Activated CD4-positive, alpha-beta memory T cell treated with anti-CD3 and anti-CD28 coated beads, Interleukin-2, amount 10 ng/mL, durations not matched to agents 7 days and 5 days (primary cell): Measurements from ENCODE around the gene URB1. TPM values are rescaled to one million over a fixed set of nuclear protein-coding genes. Genes with fewer than 3 reads are reported as not detected.

Source experiments
- CTCF ChIA-PET: fragments of 350-600 bp; sonication (Branson Sonifier 250); formaldehyde crosslinking; loops from one replicate; lab custom pipeline; 2021; ENCODE audit warnings: antibody characterized with exemption, inconsistent platforms; lab: Charles Lee
- POLR2A ChIA-PET: fragments of 350-600 bp; sonication (Branson Sonifier 250); formaldehyde crosslinking; loops from one replicate; lab custom pipeline; 2021; ENCODE audit warnings: antibody characterized with exemption; lab: Charles Lee
- DNase-seq: peaks from one replicate; pipeline ENCODE4 v3.0.0-alpha.2; 2020
- H3K27ac Mint-ChIP-seq: one replicate; pipeline ENCODE4 v1.8.0; 2021; ENCODE audit warnings: mild to moderate bottlenecking, mixed read lengths
- H3K27me3 Mint-ChIP-seq: one replicate; pipeline ENCODE4 v1.8.0; 2021; ENCODE audit warnings: mixed read lengths
- H3K36me3 Mint-ChIP-seq: one replicate; pipeline ENCODE4 v1.8.0; 2021; ENCODE audit warnings: low read depth, mixed read lengths
- H3K4me1 Mint-ChIP-seq: one replicate; pipeline ENCODE4 v1.8.0; 2021; ENCODE audit warnings: mixed read lengths
- H3K4me3 Mint-ChIP-seq: one replicate; pipeline ENCODE4 v1.8.0; 2021; ENCODE audit warnings: mild to moderate bottlenecking, mixed read lengths
- H3K9me3 Mint-ChIP-seq: one replicate; pipeline ENCODE4 v1.8.0; 2021; ENCODE audit warnings: mixed read lengths
- total RNA-seq, 2 experiments: library from RNA; stranded (reverse); gene quantifications; one replicate each; pipeline ENCODE4 v1.2.3, GENCODE V29; 2021

Gene URB1
- total RNA-seq, 2 experiments from 2014 or later, result 9.1 TPM

GRCh38 chr21:32302560-32302959, 90.3 kb downstream of the URB1 start:
- no peak for DNase-seq
- Mint-ChIP-seq H3K27me3 (no peaks in the 10 kb centered on the region), H3K36me3 (no peaks in the 10 kb centered on the region), H3K27ac (no peak overlapping the region), H3K4me1 (no peaks in the 10 kb centered on the region), H3K4me3 (no peak overlapping the region), H3K9me3 (no peaks in the 10 kb centered on the region)
- ChIA-PET CTCF (interaction anchor here (0.6 kb wide), 1 partner anchor 298 kb away, joined by 3 read pairs; no protein-coding TSS in a partner anchor), POLR2A (no interaction called here)

GRCh38 chr21:32301596-32301995, 91.2 kb downstream of the URB1 start:
- Mint-ChIP-seq H3K27me3 (no peaks in the 10 kb centered on the region), H3K36me3 (no peaks in the 10 kb centered on the region), H3K4me1 (no peaks in the 10 kb centered on the region), H3K9me3 (no peaks in the 10 kb centered on the region), H3K4me3 (no peak overlapping the region), H3K27ac (no peak overlapping the region)
- CTCF ChIA-PET, result no interaction called here
- no peak for DNase-seq
- POLR2A ChIA-PET, result no interaction called here

GRCh38 chr21:32300117-32300681, 92.6 kb downstream of the URB1 start:
- Mint-ChIP-seq H3K9me3 (no peaks in the 10 kb centered on the region), H3K27me3 (no peaks in the 10 kb centered on the region), H3K27ac (no peak overlapping the region), H3K4me1 (no peaks in the 10 kb centered on the region), H3K36me3 (no peaks in the 10 kb centered on the region), H3K4me3 (no peak overlapping the region)
- CTCF ChIA-PET, result no interaction called here
- POLR2A ChIA-PET, result no interaction called here
- no peak for DNase-seq

GRCh38 chr21:32299695-32300094, 93.1 kb downstream of the URB1 start:
- no peaks in the 10 kb centered on the region for H3K9me3 Mint-ChIP-seq

GRCh38 chr21:32298658-32299081, 94.1 kb downstream of the URB1 start, which contains the start of gene MRAP:
MRAP (plus strand) TSS chr21:32298855; CDS start chr21:32298972, 117 bp downstream.
- no peaks in the 10 kb centered on the region for H3K36me3 Mint-ChIP-seq
- no peak within 1 kb of the TSS for H3K4me3 Mint-ChIP-seq
- POLR2A ChIA-PET, result no interaction called here
- no peaks in the 10 kb centered on the region for H3K27me3 Mint-ChIP-seq
- no peak within 1 kb of the TSS for H3K27ac Mint-ChIP-seq
- no peaks in the 10 kb centered on the region for H3K4me1 Mint-ChIP-seq
- DNase-seq, result no peak
- no peaks in the 10 kb centered on the region for H3K9me3 Mint-ChIP-seq
- CTCF ChIA-PET, result no interaction called here

More at GRCh38 chr21:32299695-32300094, 93.1 kb downstream of the URB1 start:
- no peak for DNase-seq
- H3K36me3 Mint-ChIP-seq, result no peaks in the 10 kb centered on the region
- no peaks in the 10 kb centered on the region for H3K4me1 Mint-ChIP-seq
- no peaks in the 10 kb centered on the region for H3K27me3 Mint-ChIP-seq
- H3K4me3 Mint-ChIP-seq, result no peak overlapping the region
- CTCF ChIA-PET, result no interaction called here
- no peak overlapping the region for H3K27ac Mint-ChIP-seq
- POLR2A ChIA-PET, result no interaction called here

- CTCF ChIA-PET, result no interaction called here
- H3K9me3 Mint-ChIP-seq, result no peaks in the 10 kb centered on the region
- DNase-seq, result no peak
- POLR2A ChIA-PET, result no interaction called here
- no peak overlapping the region for H3K27ac Mint-ChIP-seq
- no peaks in the 10 kb centered on the region for H3K36me3 Mint-ChIP-seq
- no peaks in the 10 kb centered on the region for H3K4me1 Mint-ChIP-seq
- no peaks in the 10 kb centered on the region for H3K27me3 Mint-ChIP-seq
- H3K4me3 Mint-ChIP-seq, result no peak overlapping the region
Measured at GRCh38 chr21:32298148-32298559, 94.7 kb downstream of the URB1 start.

GRCh38 chr21:32297449-32297848, 95.4 kb downstream of the URB1 start:
- H3K9me3 Mint-ChIP-seq, result no peaks in the 10 kb centered on the region
- H3K27me3 Mint-ChIP-seq, result no peaks in the 10 kb centered on the region
- no peak overlapping the region for H3K4me3 Mint-ChIP-seq
- H3K27ac Mint-ChIP-seq, result no peak overlapping the region
- POLR2A ChIA-PET, result no interaction called here
- no peak for DNase-seq
- H3K36me3 Mint-ChIP-seq, result no peaks in the 10 kb centered on the region
- CTCF ChIA-PET, result no interaction called here
- no peaks in the 10 kb centered on the region for H3K4me1 Mint-ChIP-seq

GRCh38 chr21:32285476-32285875, 107.3 kb downstream of the URB1 start:
- peaks cover 6% of the 10 kb centered on the region for H3K4me1 Mint-ChIP-seq
- no peak overlapping the region for H3K27ac Mint-ChIP-seq
- no peaks in the 10 kb centered on the region for H3K36me3 Mint-ChIP-seq
- CTCF ChIA-PET, result no interaction called here
- no peak overlapping the region for H3K4me3 Mint-ChIP-seq
- H3K27me3 Mint-ChIP-seq, result no peaks in the 10 kb centered on the region
- no peaks in the 10 kb centered on the region for H3K9me3 Mint-ChIP-seq
- no peak for DNase-seq
- POLR2A ChIA-PET, result no interaction called here

- no peak for DNase-seq
- Mint-ChIP-seq H3K27ac (no peak overlapping the region), H3K27me3 (no peaks in the 10 kb centered on the region), H3K9me3 (no peaks in the 10 kb centered on the region), H3K4me3 (no peak overlapping the region), H3K36me3 (peaks cover 5% of the 10 kb centered on the region), H3K4me1 (peaks cover 26% of the 10 kb centered on the region)
- ChIA-PET CTCF (no interaction called here), POLR2A (no interaction called here)
Measured at GRCh38 chr21:32282992-32283391, 109.8 kb downstream of the URB1 start.

- Mint-ChIP-seq H3K27ac (no peak overlapping the region), H3K4me3 (no peak overlapping the region), H3K36me3 (peaks cover 5% of the 10 kb centered on the region), H3K27me3 (no peaks in the 10 kb centered on the region), H3K9me3 (no peaks in the 10 kb centered on the region), H3K4me1 (peaks cover 31% of the 10 kb centered on the region)
- ChIA-PET POLR2A (no interaction called here), CTCF (no interaction called here)
- DNase-seq, result no peak
Measured at GRCh38 chr21:32281531-32281930, 111.3 kb downstream of the URB1 start.

GRCh38 chr21:32279377-32279680, 113.5 kb downstream of the URB1 start:
- POLR2A ChIA-PET, result interaction anchor here (1.0 to 1.8 kb wide), 3 partner anchors 38 to 619 kb away, joined by 3 to 8 read pairs (median 3); partner anchors contain the start of gene URB1
- Mint-ChIP-seq H3K27me3 (no peaks in the 10 kb centered on the region), H3K36me3 (peaks cover 10% of the 10 kb centered on the region), H3K27ac (peak overlapping the region; percentile 85), H3K9me3 (no peaks in the 10 kb centered on the region), H3K4me1 (peaks cover 36% of the 10 kb centered on the region), H3K4me3 (peak overlapping the region; percentile 100)
- no peak for DNase-seq
- CTCF ChIA-PET, result interaction anchor here (0.6 to 1.4 kb wide), 3 partner anchors 21 to 1361 kb away, joined by 3 to 6 read pairs (median 4); no protein-coding TSS in a partner anchor

GRCh38 chr21:32278518-32279376, 114.1 kb downstream of the URB1 start, which contains the start of gene MIS18A:
MIS18A (minus strand) TSS chr21:32279049; CDS start chr21:32279014, 35 bp downstream.
- Mint-ChIP-seq H3K36me3 (peaks cover 10% of the 10 kb centered on the region), H3K27ac (peak within 1 kb of the TSS; percentile 85), H3K4me3 (peak within 1 kb of the TSS; percentile 100), H3K27me3 (no peaks in the 10 kb centered on the region), H3K4me1 (peaks cover 36% of the 10 kb centered on the region), H3K9me3 (no peaks in the 10 kb centered on the region)
- POLR2A ChIA-PET, result interaction anchor here (1.0 to 1.8 kb wide), 3 partner anchors 38 to 619 kb away, joined by 3 to 8 read pairs (median 3); partner anchors contain the start of gene URB1
- CTCF ChIA-PET, result interaction anchor here (0.6 to 1.4 kb wide), 3 partner anchors 21 to 1361 kb away, joined by 3 to 6 read pairs (median 4); no protein-coding TSS in a partner anchor
- peak; percentile 97 for DNase-seq

- Mint-ChIP-seq H3K9me3 (no peaks in the 10 kb centered on the region), H3K36me3 (peaks cover 10% of the 10 kb centered on the region), H3K4me1 (peaks cover 36% of the 10 kb centered on the region), H3K27ac (peak overlapping the region; percentile 55), H3K4me3 (peak overlapping the region; percentile 100), H3K27me3 (no peaks in the 10 kb centered on the region)
- ChIA-PET POLR2A (interaction anchor here (1.8 kb wide), 1 partner anchor 114 kb away, joined by 8 read pairs; the partner anchor contains the start of gene URB1), CTCF (no interaction called here)
- no peak for DNase-seq
Measured at GRCh38 chr21:32278103-32278502, 114.7 kb downstream of the URB1 start.
